HS-5 (cell line): ENCODE measurements around the gene SYT6.

Source experiments
- DNase-seq: peaks from one replicate; pipeline ENCODE4 v3.0.0-alpha.2; 2012; ENCODE audit warnings: low read depth

SYT6 gene

DNA sequence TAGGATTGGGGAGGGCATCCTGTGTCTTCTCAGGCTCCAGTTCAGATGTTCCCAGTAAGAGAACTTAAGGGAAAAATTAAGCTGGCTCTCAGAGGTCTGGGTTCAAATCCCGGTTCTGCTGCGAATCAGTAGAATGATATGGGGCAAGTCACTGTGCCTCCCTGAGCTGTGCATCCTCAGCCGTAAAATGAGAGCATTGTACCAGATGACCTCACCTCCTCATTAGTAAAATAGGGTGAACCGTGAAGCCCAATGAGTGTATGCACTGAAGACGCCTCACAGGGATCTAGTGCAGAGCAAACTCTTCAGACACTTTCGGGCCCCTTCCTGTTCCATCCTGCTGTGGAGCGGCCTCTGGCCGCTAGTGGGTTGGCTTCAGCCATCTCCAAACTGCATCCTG lies 36.0 kb downstream of the SYT6 start:
- no peak for DNase-seq

DNA sequence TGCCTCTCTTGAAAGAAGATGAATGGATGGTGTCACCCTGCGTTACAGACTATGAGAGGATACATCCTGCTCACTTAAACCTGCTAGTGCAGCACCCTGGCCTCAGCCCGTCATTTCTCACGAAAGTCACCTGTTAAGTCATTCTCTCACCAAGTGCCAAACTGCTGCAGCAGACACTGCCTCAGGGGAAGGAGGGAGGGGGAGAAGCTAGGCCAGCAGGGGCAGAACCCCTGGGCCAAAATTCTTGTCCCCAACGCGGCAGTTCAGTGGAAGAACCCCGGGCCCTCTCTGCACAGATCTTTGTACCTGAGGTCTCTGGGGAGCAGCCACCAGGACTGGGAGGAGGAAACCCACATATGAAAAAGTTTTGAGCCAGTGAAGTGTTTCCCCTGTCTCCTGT lies 37.6 kb downstream of the SYT6 start:
- no peak for DNase-seq

DNA sequence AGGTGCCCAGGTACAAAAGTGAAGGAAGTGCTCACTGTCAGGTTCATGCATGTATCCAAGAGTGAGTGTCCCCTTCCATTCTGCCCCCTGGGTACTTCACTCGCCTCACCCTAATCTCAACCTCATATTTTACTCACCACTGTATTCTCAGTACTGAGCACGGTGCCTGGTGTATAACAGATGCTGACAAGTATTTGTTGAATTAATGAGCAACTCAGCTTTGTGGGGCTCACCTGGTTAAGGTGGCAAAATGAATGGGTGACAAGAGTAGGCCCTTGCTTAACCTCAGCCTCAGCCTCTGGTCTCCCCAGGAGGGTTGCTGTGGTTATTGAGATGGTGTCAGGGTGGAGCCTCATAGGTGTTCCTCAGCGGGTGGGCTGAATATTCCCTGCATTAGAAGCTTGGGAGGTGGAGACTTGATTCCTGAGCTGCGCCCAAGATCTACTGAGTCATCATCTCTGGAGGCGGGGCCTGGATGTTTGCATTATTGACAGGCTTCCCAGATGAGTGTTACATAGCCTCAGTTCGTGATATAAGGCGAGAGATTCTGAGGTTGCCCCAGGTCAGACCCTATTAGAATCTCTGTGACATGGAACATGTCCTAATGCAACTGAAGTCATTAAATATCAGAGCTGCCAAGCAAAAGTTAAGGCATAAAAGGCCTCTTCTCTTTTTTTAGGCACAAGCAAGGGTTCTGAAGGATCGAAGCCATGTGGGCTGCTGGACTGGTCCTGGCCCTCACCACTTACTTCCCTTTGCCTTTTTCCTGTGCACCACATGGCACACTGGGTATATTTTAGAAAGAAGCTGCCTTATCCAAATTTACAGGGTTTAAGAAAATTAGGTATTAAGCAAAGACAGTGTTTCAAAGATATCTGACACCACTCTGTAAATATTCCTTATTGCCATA lies 39.2 kb downstream of the SYT6 start:
- no peak for DNase-seq

DNA sequence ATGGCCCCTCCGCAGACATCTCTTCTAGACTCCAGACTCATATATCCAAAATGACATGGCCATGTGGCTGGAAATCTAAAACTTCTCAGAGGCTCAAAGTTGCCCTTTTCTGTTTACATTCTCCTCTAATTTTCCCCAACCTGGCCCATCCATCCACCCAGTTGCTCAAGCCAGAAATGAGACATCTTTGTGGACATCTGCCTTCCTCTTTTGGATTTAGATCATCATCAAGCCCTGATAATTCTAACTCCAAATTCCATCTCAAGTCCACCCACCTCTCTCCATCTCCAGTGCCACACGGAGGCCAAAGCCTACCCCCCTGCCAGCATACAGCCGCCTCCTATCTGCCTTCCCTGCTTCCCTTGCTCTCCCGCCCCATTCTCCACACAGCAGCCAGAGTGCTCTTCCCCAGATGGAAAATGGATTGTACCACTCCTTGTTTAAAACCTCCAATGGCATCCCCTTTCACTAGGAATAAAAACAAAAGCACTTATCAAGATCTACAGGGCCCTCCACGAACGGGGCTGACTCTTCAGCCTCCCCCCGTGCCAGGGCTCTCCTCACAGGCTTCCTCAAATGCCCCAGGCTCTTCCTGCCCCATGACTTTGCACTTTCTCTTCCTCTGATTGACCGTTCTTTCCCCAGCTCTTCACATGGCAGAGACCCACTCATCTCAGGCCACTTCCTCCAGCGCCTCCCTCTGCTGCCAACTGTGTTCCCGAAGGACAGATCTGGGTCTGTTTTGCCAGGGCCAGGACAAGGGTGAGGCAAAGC lies 40.1 kb downstream of the SYT6 start:
- DNase-seq, result no peak

DNA sequence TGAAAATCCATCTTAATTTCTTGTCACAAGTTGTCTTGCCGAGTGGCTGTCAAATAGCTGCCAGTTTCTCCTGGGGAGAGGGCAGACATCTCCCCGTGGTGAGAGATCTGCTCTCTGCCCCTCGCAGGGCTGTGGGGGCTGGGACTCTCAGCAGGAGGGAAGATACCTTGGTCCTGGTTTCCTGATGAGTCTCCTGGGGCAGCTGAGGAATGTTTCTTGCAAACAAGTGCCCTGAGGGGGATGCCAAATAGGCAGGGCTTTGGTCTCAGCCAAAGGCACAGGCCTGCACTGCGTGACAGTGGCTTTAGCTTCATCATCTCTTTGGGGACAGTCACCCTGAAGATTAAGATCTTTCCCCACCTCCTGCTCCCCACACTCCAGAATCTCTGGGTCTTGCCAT lies 40.9 kb downstream of the SYT6 start:
- no peak for DNase-seq

DNA sequence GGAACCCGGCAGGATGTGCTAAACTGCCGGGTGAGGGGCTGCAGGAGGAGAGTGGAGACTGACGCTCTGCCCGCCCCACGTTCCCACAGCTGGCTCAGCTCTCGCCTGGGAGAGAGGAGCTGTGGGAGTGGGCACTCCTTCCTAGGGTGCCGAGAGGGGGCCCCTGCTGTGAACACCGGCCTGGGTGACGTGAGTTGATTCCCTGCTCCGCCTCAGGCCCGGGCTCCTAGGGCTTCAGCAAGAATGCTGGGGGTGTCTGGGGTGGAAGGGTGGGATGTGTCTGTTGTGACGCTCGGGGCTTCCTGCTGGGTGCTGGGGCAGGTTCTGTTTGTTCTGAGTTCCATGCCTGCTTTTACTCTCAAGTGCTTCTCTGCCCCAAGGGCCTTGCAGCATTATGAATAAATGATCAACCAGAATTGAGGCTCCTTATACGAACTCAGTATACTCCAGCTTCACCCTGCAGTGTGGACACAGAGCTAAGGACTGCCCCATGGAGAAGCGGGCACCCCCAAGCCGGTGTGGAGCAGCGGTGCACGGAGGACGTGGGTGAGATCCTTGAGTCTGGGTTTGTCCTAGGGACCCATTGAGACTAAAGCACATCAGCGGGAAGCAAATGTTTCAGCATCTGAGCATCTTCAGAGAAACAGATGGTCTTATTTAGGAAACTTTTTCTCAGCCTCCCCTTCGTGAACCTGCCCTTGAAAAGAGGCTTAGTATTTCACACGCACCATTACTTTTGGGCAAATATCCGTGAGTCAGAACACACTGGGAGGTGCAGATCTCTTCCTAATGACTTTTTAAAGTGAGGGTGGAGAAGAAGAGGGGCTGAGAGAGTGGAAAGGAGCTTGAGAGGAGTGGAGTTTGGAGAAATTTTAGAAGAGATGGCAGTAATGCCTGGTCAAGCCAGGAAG lies 41.7 kb downstream of the SYT6 start:
- no peak for DNase-seq

DNA sequence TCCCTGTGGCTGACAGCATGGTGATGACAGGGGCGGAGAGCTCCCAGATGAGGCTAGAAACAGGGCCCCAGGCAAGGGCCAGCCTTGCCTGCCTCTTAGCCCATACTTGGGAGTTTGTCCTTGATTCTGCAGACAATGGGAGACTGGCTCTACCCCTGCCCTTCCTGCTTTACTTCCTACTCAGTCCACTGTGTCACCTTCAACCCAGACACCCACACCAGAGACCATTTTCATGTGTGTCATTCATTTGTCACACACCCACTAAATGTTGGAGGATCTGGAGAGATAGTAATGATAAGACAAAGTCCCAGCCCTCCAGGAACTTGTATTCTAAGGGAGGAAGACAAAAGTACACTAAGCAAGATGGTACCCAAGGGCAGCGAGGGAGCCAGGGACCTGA lies 43.7 kb downstream of the SYT6 start:
- no peak for DNase-seq

DNA sequence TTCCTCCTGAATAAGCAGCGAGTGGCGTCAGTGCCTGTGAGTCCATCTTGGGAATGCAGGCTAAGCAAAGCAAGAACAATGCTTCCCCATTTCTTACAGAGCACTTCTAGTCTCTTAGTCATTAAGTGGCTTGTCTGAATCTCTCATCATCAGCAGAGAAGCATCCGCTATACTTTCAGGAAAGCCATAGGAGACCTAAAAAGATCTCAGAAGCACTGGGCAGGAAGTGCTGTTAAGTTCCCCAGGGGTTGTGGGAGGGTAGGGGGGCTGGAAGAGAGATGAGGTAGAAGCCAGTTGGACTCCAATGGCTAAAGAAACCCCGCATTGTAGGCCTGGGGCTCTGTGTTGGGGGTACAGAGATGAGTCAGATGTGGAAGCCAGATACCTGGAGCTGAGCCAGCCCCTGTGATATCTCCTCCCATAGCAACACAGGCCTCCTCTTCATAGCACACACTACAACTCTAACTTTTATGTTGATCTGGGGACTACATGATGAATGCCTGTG lies 44.9 kb downstream of the SYT6 start:
- DNase-seq, result no peak

DNA sequence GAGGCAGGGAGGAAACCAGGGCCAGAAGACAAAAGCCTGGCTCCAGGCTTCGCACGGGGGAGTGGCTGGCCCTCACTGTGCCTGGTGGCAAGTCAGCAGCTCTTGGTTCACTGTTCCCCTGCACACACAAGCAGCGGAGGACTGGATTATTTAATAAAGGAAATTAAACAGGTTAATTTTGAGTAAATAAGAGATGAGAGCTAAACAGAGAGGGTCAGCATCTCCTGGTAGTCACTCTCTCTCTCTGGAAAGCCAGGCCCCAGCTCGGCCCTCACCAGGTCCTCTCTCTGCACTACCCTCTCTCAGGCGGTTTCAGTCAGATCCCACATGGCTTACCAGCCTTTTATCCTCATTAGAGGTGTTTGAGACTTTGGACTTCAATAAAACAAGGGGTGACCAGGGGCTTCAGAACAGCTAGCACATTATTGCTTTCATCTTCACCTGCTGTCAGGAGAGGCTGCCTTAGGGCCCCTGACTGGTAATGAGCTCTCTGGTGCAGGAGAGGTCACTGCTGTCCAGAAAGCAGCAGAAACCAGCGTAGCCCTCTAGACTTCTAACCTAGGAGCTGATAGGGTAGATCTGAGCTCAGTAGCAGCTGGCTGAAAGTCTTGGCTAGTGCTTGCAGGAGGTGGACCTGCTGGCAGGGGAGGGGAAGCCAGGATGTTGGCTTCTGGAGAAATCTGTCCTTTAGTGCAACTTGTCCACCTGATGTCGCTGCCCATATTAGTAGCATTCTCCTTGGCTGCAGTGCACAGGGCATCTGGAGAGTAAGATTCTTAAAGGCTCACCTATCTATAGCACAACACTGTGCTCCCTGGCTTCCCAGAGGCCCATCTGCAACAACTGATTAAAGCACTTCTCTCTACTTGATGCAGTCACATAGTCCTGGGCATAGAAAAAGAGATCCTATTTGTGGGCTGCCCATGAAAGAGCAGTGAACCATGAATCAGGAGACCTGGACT lies 45.9 kb downstream of the SYT6 start:
- no peak for DNase-seq

DNA sequence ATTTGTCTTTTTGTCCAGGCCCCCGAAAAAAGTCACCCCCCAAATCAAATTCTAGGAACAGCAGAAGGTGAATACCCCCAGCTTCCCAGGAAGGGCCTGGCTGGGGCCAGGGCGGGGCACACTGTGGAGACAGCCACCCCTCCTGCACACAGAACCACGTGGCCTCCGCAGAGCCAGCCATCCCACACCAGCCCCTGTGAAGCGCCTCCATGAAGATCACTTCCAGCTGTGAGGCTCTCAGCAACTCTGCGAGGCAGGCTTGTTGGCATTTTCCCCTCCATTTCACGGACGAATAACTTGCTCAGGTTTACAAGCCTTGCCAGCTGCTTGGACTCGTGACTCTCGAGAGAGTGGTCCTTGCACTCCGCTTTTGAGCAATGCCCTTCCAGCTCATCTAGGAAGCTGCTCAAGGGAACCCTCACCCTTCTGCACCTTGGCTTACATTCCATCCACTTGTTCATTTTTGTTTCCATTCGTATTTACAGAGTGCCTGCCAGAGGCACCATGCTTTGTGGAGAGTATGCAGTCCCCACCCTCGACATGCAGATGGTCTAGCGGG lies 48.2 kb downstream of the SYT6 start:
- DNase-seq, result no peak

DNA sequence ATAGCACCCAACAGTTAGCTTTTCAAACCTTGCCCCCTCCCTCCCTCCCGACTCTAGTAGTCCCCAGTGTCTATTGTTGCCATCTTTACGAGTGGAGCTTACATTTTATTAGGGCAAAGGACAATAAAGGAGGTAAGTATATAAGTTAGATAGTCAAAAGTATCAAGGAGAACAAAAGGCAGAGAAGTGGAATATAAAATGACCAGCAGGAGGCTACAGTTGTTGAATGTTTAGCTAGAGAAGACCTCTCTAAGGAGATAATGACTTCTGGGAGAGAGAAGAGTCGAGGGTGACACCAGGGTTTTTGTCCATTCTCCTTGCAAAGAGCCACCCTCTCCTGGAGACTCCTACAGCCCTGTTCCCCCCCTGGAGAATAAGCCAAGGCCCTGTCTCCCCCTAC lies 48.7 kb downstream of the SYT6 start:
- no peak for DNase-seq

DNA sequence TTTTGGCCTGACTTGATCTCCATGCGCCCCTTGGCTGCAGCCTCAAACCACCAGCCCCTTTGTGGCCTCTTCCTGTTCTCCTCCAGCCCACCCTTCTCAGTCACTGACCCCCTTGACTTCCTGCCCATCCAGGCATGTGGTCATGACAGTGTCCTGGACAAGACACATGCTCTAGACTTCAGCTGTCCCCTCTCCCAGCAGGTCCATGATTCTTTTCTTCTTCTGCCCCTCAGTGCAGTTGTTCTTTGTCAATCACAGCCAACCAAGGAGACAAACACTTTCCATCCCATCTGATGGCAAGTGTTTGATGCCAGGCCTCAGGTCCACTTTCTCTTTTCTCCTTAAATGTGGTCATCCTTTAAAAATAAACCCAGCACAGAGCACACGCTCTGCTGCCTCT lies 49.7 kb downstream of the SYT6 start:
- no peak for DNase-seq

DNA sequence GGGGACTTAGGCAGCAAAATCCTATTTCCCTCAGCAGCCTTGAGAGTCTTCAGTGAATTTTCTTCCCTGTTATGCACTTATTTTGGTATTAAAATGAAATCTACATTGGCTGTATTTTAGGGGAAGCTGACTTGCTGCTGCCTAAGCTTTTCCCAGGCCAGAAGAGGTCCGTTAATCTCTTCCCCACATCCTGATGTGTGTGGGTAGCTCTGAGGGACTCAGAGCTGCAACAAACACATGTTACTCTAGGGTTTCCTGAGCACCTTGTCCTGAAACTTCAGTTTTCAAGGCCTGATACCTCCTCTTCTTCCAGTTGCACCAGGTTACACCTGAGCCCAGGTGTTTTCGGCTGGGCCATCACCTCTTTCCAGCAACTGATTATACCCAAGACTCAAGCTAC lies 51.5 kb downstream of the SYT6 start:
- no peak for DNase-seq

DNA sequence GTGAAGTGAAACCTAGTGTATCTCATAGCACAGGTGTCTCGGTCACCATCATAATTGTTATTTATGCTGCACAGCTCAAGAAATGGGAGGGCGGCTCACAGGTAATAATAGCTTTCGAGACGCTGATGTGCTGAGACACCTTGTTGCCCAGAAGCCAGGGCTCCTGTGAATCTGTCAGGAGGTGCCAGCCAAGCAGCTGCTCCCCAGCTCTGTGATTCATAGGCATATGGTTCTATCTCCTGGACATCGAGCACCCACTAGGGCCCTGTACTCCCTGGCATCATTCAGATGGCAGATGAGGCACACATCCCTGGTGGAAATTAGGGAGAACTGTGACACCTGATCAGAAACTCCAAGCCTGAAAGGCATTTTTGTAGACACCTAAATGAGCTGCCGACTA lies 53.5 kb downstream of the SYT6 start:
- no peak for DNase-seq

DNA sequence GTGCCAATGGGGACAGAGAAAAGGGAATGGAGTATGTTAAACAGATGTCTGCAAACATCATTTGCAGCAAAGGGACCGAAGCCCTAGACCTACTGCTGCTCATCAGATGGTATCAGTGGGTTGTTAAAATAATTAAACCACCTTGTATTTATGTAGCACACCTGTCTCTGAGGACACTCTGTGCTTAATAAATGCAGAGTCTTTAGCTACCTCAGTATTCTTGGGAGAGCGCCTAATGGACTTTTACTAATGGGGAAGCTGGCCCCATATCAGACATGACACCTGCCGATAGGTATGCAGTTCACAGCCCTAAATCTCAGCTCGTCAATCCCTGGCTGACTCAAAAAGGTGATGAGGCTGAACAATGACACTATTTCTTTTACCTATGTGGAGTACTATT lies 54.4 kb downstream of the SYT6 start:
- no peak for DNase-seq

DNA sequence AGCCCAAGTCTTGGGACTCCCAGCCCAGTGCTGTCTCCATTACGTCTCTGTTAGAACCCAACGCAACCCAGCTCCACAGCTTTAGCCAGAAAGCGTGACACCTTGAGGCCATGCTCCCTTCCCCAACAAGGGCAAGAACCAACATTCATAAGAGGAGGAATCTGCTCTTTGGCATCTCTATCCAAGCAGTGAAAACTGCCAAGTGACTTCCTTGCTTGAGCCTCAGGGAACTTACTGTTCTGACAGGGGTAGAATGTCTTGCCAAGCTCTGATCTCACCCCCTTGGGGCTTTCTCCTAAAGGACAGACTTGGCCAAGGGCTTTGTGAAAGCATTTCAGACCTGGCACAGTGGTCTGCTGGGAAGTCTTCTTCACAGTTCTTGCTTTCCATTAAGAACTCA lies 56.6 kb downstream of the SYT6 start:
- DNase-seq, result no peak

DNA sequence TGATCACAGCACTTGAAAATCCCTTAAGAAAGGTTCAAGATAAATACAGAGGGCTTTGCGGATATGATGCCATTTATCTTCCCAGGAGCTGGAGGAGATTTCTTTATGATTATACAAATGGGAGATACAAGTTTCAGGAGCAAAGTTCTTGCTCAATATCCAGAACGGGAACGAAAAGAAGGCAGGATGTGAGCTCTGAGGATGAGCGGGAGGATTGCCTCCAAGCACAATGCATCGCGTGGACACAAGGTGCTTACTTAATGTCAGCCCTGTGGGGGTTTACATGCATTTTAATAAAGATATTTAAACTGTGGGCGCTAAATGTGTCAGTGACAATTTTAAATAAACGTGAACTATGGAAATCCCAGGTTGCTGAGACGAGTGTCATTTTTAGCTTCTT lies 59.0 kb downstream of the SYT6 start:
- no peak for DNase-seq

DNA sequence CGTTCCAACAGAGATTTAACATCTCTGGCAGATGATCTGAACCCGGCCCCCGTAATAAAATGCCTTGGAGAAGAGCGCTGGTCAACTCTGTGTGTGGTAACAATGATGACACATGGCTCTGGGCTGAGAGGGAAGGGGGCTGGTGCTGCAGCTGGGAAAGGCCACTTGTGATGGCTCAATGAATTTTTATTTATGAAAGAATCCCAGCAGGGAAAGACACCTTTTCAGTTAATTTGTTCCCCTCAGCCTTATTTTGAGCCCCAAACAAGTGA lies 59.4 kb downstream of the SYT6 start:
- no peak for DNase-seq

DNA sequence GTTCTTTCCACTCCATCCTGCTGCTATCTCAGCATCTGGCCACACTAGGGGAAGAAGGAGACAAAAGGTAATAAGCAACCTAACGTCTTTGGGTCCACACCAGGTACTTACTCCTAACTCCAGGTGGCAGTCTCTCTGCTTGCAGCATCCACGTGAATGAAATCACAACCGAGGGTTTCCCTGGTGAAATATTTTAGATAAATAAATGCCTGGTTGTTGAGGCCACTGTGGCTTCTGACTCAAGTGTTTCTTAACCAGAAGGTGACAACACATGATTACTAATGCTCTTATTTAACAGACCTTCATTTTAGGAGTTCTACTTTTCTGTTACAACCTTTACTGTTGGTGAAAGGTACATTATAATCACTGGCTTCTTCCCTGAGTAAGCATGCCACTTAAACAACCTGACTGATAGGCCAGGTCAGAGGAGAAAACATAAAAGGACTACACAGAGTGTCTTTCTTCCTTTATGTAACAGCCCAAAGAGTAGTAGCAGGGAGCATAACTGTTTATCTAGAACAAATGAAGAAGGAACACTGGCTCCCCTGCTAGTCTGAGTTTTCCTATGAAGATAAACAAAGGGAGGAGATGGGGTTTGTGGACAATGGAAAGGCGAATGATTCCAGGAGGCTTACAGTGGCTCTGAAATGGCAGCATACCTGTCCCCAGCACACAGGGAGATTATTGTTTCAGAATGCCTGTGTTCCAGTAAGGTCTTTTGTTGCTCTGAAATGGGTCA lies 59.9 kb downstream of the SYT6 start:
- peak; percentile 31 for DNase-seq
